Measurements from ENCODE around the gene TAS2R38. TPM values are rescaled to one million over a fixed set of nuclear protein-coding genes. Genes with fewer than 3 reads are reported as not detected.

The TAS2R38 gene
- total RNA-seq, 1 experiment from 2014 or later = not detected

DNA sequence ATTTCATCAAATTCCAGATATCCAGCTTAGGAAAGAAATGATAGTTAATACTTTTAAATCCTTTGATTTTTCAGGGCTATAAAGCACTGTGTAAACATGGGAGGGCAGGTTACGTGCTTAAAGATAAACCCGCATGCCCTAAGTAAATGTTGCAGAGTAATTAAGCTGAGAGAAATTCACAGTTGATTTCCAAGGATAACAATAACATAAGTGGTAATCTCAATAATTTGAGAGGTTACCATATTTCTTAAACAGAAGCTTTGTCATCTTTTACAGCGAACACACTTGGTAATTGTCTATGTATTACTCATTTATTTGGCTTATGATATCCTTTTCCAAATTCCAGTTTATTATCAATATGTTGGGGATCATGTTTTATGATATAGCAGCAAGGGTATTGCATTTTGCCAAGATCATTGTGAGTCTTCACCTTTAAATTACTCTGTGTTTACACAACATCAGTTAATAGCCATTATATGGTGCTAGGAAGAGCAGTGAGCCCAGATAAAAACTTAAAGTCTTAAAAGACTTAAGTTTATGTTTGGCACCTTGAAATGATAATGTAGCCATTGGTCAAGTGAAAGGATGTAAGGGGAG, 37.5 kb upstream of the TAS2R38 start:
- no peak for DNase-seq (ENCODE audit: unreplicated experiment)
- POLR2A ChIA-PET = no interaction called here
- CTCF ChIA-PET = interaction anchor here (0.6 to 2.0 kb wide), 3 partner anchors 12 to 296 kb away, joined by 3 to 6 read pairs (median 3); no protein-coding TSS in a partner anchor
- no peaks in the 10 kb centered on the region for H3K36me3 Mint-ChIP-seq (ENCODE audit: insufficient read depth, unreplicated experiment)
- no peaks in the 10 kb centered on the region for H3K27me3 Mint-ChIP-seq (ENCODE audit: insufficient read depth, unreplicated experiment)
- no peak overlapping the region for H3K27ac Mint-ChIP-seq (ENCODE audit: low read depth, unreplicated experiment)
- no peak overlapping the region for H3K4me3 Mint-ChIP-seq (ENCODE audit: unreplicated experiment)
- intact Hi-C loops (cut with micrococcal nuclease) = no loop called here
- peaks cover 9% of the 10 kb centered on the region for H3K4me1 Mint-ChIP-seq (ENCODE audit: insufficient read depth, unreplicated experiment)
- no peaks in the 10 kb centered on the region for H3K9me3 Mint-ChIP-seq (ENCODE audit: unreplicated experiment)
- BruUV-seq (replicated peaks) = no TSS peak
- TF ChIP-seq, protein P1, sequence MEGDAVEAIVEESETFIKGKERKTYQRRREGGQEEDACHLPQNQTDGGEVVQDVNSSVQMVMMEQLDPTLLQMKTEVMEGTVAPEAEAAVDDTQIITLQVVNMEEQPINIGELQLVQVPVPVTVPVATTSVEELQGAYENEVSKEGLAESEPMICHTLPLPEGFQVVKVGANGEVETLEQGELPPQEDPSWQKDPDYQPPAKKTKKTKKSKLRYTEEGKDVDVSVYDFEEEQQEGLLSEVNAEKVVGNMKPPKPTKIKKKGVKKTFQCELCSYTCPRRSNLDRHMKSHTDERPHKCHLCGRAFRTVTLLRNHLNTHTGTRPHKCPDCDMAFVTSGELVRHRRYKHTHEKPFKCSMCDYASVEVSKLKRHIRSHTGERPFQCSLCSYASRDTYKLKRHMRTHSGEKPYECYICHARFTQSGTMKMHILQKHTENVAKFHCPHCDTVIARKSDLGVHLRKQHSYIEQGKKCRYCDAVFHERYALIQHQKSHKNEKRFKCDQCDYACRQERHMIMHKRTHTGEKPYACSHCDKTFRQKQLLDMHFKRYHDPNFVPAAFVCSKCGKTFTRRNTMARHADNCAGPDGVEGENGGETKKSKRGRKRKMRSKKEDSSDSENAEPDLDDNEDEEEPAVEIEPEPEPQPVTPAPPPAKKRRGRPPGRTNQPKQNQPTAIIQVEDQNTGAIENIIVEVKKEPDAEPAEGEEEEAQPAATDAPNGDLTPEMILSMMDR (IDR thresholded peaks at IDR 0.05; ENCODE audit: unreplicated experiment) = no peak

DNA sequence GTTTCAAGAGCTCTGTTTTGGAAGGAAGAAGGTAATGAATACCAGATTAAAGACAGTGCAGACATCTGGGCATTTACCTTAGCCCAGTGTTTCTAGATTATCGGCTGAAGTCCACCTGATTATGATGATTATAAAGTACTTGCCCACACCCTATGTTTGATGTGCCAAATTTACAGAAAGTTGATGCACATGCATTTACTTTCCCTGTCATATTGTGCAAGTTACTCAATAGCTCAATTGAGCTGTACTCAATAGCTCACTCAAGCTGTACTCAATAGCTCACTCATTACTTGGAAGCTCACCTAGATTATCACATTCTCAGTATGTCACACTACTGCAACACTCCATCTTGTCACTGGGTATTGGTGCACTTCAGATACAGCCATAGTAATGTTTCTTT, 35.6 kb upstream of the TAS2R38 start:
- H3K4me1 Mint-ChIP-seq (ENCODE audit: insufficient read depth, unreplicated experiment) = peaks cover 9% of the 10 kb centered on the region
- CTCF ChIA-PET = interaction anchor here (0.6 to 3.6 kb wide), 2 partner anchors 33 to 995 kb away, joined by 3 to 30 read pairs; no protein-coding TSS in a partner anchor
- no peak for DNase-seq (ENCODE audit: unreplicated experiment)
- TF ChIP-seq, protein P1 (IDR thresholded peaks at IDR 0.05; ENCODE audit: unreplicated experiment) = no peak
- H3K4me3 Mint-ChIP-seq (ENCODE audit: unreplicated experiment) = no peak overlapping the region
- BruUV-seq (replicated peaks) = no TSS peak
- intact Hi-C loops (cut with micrococcal nuclease) = no loop called here
- no peaks in the 10 kb centered on the region for H3K36me3 Mint-ChIP-seq (ENCODE audit: insufficient read depth, unreplicated experiment)
- no peaks in the 10 kb centered on the region for H3K9me3 Mint-ChIP-seq (ENCODE audit: unreplicated experiment)
- no peak overlapping the region for H3K27ac Mint-ChIP-seq (ENCODE audit: low read depth, unreplicated experiment)
- POLR2A ChIA-PET = no interaction called here
- no peaks in the 10 kb centered on the region for H3K27me3 Mint-ChIP-seq (ENCODE audit: insufficient read depth, unreplicated experiment)

DNA sequence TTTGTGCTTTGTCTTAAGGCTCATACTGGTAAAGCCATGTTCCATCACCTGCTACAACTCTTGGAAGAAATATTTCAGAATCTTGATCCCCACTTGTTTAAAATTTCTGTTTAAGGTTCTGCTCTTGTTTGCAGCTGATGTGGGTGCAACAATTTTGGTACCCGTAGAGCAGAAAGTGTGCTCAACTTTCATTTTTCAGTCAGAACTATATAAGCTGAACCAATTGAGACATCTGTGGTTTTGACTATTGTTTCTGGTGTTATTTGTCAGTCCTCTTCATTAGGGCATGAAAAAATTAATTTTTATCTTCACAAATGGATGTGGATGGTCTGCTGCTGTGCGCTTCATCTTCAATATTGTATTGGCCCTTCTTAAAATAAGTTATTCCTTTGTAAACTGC, 33.0 kb upstream of the TAS2R38 start:
- ChIA-PET CTCF (interaction anchor here (0.6 to 3.6 kb wide), 3 partner anchors 17 to 31 kb away, joined by 3 to 30 read pairs (median 4); no protein-coding TSS in a partner anchor), POLR2A (no interaction called here)
- no peak overlapping the region for H3K4me3 Mint-ChIP-seq (ENCODE audit: unreplicated experiment)
- H3K27me3 Mint-ChIP-seq (ENCODE audit: insufficient read depth, unreplicated experiment) = no peaks in the 10 kb centered on the region
- DNase-seq (ENCODE audit: unreplicated experiment) = no peak
- H3K27ac Mint-ChIP-seq (ENCODE audit: low read depth, unreplicated experiment) = no peak overlapping the region
- no TSS peak for BruUV-seq (replicated peaks)
- TF ChIP-seq, protein P1 (IDR thresholded peaks at IDR 0.05; ENCODE audit: unreplicated experiment) = no peak
- no peaks in the 10 kb centered on the region for H3K9me3 Mint-ChIP-seq (ENCODE audit: unreplicated experiment)
- H3K36me3 Mint-ChIP-seq (ENCODE audit: insufficient read depth, unreplicated experiment) = no peaks in the 10 kb centered on the region
- intact Hi-C loops (cut with micrococcal nuclease) = no loop called here
- peaks cover under 1% of the 10 kb centered on the region for H3K4me1 Mint-ChIP-seq (ENCODE audit: insufficient read depth, unreplicated experiment)

DNA sequence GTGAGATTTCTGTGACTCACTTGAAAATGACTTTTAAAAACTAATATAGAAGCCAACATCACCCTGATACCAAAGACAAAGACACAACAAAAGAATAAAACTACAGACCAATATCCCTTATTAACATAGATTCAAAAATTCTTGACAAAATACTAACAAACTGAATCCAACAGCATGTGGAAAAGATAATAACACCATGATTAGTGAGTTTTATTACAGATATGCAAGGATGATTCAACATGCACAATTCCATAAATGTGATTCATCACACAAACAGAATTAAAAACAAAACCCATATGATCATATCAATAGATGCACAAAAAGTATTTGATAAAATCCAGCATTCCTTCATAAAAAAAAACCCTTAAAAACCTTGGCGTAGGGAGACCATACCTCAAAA, 28.6 kb upstream of the TAS2R38 start:
- H3K27ac Mint-ChIP-seq (ENCODE audit: low read depth, unreplicated experiment) = no peak overlapping the region
- no peak for DNase-seq (ENCODE audit: unreplicated experiment)
- intact Hi-C loops (cut with micrococcal nuclease) = no loop called here
- H3K27me3 Mint-ChIP-seq (ENCODE audit: insufficient read depth, unreplicated experiment) = no peaks in the 10 kb centered on the region
- peaks cover 7% of the 10 kb centered on the region for H3K4me1 Mint-ChIP-seq (ENCODE audit: insufficient read depth, unreplicated experiment)
- H3K36me3 Mint-ChIP-seq (ENCODE audit: insufficient read depth, unreplicated experiment) = no peaks in the 10 kb centered on the region
- POLR2A ChIA-PET = no interaction called here
- H3K4me3 Mint-ChIP-seq (ENCODE audit: unreplicated experiment) = no peak overlapping the region
- BruUV-seq (replicated peaks) = no TSS peak
- TF ChIP-seq, protein P1 (IDR thresholded peaks at IDR 0.05; ENCODE audit: unreplicated experiment) = no peak
- H3K9me3 Mint-ChIP-seq (ENCODE audit: unreplicated experiment) = no peaks in the 10 kb centered on the region
- CTCF ChIA-PET = no interaction called here

Measured in MCF 10A (cell line).